HCT116 (cell line): ENCODE data around the gene GLI3. TPM values are rescaled to one million over a fixed set of nuclear protein-coding genes. Genes with fewer than 3 reads are reported as not detected.

Source experiments
- ATAC-seq: fragments of 200-7000 bp; cut with Tn5 transposase; 2 replicates; pipeline ENCODE4 v1.9.1; 2020; ENCODE audit warnings: mild to moderate bottlenecking, moderate library complexity
- BruUV-seq: library from RNA; stranded (reverse); fragments of 400-500 nt; replicated peaks from 2 replicates; lab custom pipeline; 2021; lab: Mats Ljungman, UMichigan
- CTCF ChIA-PET: fragments of 300-600 bp; sonication (Branson Sonifier 250); formaldehyde crosslinking; loops from one replicate; lab custom pipeline; 2021; ENCODE audit warnings: antibody characterized with exemption; lab: Charles Lee
- POLR2A ChIA-PET: fragments of 300-600, 350-600 bp; sonication (Branson Sonifier 250); formaldehyde crosslinking; loops from one replicate; lab custom pipeline; 2021; ENCODE audit warnings: antibody characterized with exemption; lab: Charles Lee
- RAD21 ChIA-PET, 2 experiments: fragments of 300-600 bp; sonication (Branson Sonifier 250); formaldehyde crosslinking; loops; one replicate each; lab custom pipeline; 2023; ENCODE audit warnings: low total read pairs in 2 of 2; ENCODE audit not compliant: uncharacterized antibody in 2 of 2, unreplicated experiment in 2 of 2, low non-redundant PET in 1 of 2; lab: Charles Lee
- DNase-seq: peaks from one replicate; pipeline ENCODE4 v3.0.0-alpha.2; 2010; ENCODE audit warnings: low read depth, low spot score
- H2AFZ ChIP-seq: fragments of 200-600 bp; shearing (Covaris generic), sonication (generic); 2 replicates; pipeline ENCODE4 v1.6.1; 2017; ENCODE audit warnings: low read depth, mixed run types, mixed read lengths, antibody characterized with exemption, low read length; ENCODE audit not compliant: poor library complexity, severe bottlenecking
- H3K27ac ChIP-seq: 2 replicates; pipeline ENCODE4 v1.5.1; 2012; ENCODE audit warnings: low read depth, low read length
- H3K27me3 ChIP-seq: fragments of 200-600 bp; sonication (generic); 2 replicates; pipeline ENCODE4 v1.6.1; 2016; ENCODE audit warnings: mixed run types, low read length, mixed read lengths; ENCODE audit not compliant: insufficient read depth
- H3K36me3 ChIP-seq, 2 experiments: fragments of 200-500 bp in 1 of 2; fragments of 200-600 bp in 1 of 2; sonication (Bioruptor generic) in 1 of 2; sonication (generic) in 1 of 2; 2 replicates each; pipeline versions ENCODE4 v1.5.1 to v1.6.1; 2014 to 2016; ENCODE audit warnings: low read length in 2 of 2, inconsistent platforms in 1 of 2, mixed read lengths in 1 of 2, mixed run types in 1 of 2; ENCODE audit not compliant: insufficient read depth in 2 of 2, control insufficient read depth in 1 of 2
- H3K4me1 ChIP-seq, 2 experiments: fragments of 200-600 bp in 1 of 2; sonication (generic) in 1 of 2; 2 replicates each; pipeline versions ENCODE4 v1.5.1 to v1.6.1; 2012 to 2017; ENCODE audit warnings: low read length in 2 of 2, inconsistent platforms in 1 of 2, mild to moderate bottlenecking in 1 of 2, mixed read lengths in 1 of 2, mixed run types in 1 of 2, moderate library complexity in 1 of 2; ENCODE audit not compliant: insufficient read depth in 2 of 2, control insufficient read depth in 1 of 2
- H3K4me2 ChIP-seq: fragments of 200-600 bp; sonication (generic); 2 replicates; pipeline ENCODE4 v1.6.1; 2017; ENCODE audit warnings: mixed run types, low read length, mixed read lengths
- H3K4me3 ChIP-seq, 2 experiments: fragments of 200-600 bp in 1 of 2; sonication (generic) in 1 of 2; replicated peaks in 1 of 2; 2 replicates each; pipeline ENCODE4 v1.5.1; 2011 to 2016; ENCODE audit warnings: low read length in 2 of 2, control low read depth in 1 of 2, low read depth in 1 of 2, mild to moderate bottlenecking in 1 of 2, mixed read lengths in 1 of 2, mixed run types in 1 of 2
- H3K79me2 ChIP-seq: fragments of 200-600 bp; sonication (generic); 2 replicates; pipeline ENCODE4 v1.6.1; 2017; ENCODE audit warnings: mild to moderate bottlenecking, mixed run types, low read length, moderate library complexity, mixed read lengths; ENCODE audit not compliant: insufficient read depth
- H3K9ac ChIP-seq: fragments of 200-600 bp; sonication (generic); 2 replicates; pipeline ENCODE4 v1.6.1; 2016; ENCODE audit warnings: low read length, mixed read lengths
- H3K9me2 ChIP-seq: fragments of 200-600 bp; sonication (generic), shearing (Covaris generic); 2 replicates; pipeline ENCODE4 v1.6.1; 2017; ENCODE audit warnings: mixed run types, mild to moderate bottlenecking, moderate library complexity; ENCODE audit not compliant: insufficient read depth
- H3K9me3 ChIP-seq, 2 experiments: fragments of 200-500 bp in 1 of 2; fragments of 200-600 bp in 1 of 2; sonication (Bioruptor generic) in 1 of 2; sonication (generic) in 1 of 2; 2 replicates each; pipeline ENCODE4 v1.6.1; 2014 to 2017; ENCODE audit warnings: low read length in 2 of 2, mixed read lengths in 2 of 2, inconsistent platforms in 1 of 2, low read depth in 1 of 2, mild to moderate bottlenecking in 1 of 2, mixed run types in 1 of 2, moderate library complexity in 1 of 2; ENCODE audit not compliant: control insufficient read depth in 1 of 2, insufficient read depth in 1 of 2
- H4K20me1 ChIP-seq: fragments of 200-600 bp; sonication (generic), shearing (Covaris generic); 2 replicates; pipeline ENCODE4 v1.6.1; 2017; ENCODE audit warnings: mixed run types, mild to moderate bottlenecking, moderate library complexity; ENCODE audit not compliant: insufficient read depth
- CBX3 ChIP-seq: IDR thresholded peaks from 2 replicates; pipeline ENCODE4 v1.6.1; 2012; ENCODE audit warnings: low read depth
- CEBPB ChIP-seq: IDR thresholded peaks from 2 replicates; pipeline ENCODE4 v1.6.1; 2012; ENCODE audit warnings: low read depth
- EGR1 ChIP-seq: IDR thresholded peaks from 2 replicates; pipeline ENCODE4 v1.6.1; 2012; ENCODE audit warnings: low read depth
- EZH2 ChIP-seq: fragments of 200-600 bp; sonication (generic); IDR thresholded peaks from 2 replicates; pipeline ENCODE4 v1.6.1; 2017; ENCODE audit warnings: antibody characterized with exemption, mixed run types
- EZH2phosphoT487 ChIP-seq: fragments of 200-600 bp; IDR thresholded peaks from 2 replicates; pipeline ENCODE4 v1.6.1; 2018; ENCODE audit warnings: antibody characterized with exemption, borderline replicate concordance
- JUND ChIP-seq: IDR thresholded peaks from 2 replicates; pipeline ENCODE4 v1.6.1; 2012
- MAX ChIP-seq: IDR thresholded peaks from 2 replicates; pipeline ENCODE4 v1.6.1; 2012
- POLR2AphosphoS5 ChIP-seq: IDR thresholded peaks from 2 replicates; pipeline ENCODE4 v1.6.1; 2011; ENCODE audit warnings: mild to moderate bottlenecking, low read depth, low read length, moderate library complexity
- SIN3A ChIP-seq: IDR thresholded peaks from 2 replicates; pipeline ENCODE4 v1.6.1; 2012; ENCODE audit warnings: low read depth
- SP1 ChIP-seq: IDR thresholded peaks from 2 replicates; pipeline ENCODE4 v1.6.1; 2012; ENCODE audit warnings: low read depth
- SRF ChIP-seq: IDR thresholded peaks from 2 replicates; pipeline ENCODE4 v1.6.1; 2012; ENCODE audit warnings: low read depth
- YY1 ChIP-seq: IDR thresholded peaks from 2 replicates; pipeline ENCODE4 v1.6.1; 2011; ENCODE audit warnings: low read length, low read depth, moderate library complexity, mild to moderate bottlenecking; ENCODE audit not compliant: insufficient replicate concordance; ENCODE audit errors: extremely low read depth
- ZFX ChIP-seq: fragments of 450-650 bp; IDR thresholded peaks from 2 replicates; pipeline ENCODE4 v1.6.1; 2017
- ZNF274 ChIP-seq: fragments of 200-500 bp; sonication (Bioruptor generic); IDR thresholded peaks from 2 replicates; pipeline ENCODE4 v1.6.1; 2014; ENCODE audit warnings: mild to moderate bottlenecking, low read depth, low read length, inconsistent platforms
- intact Hi-C: fragments of 100-400 bp; cut with micrococcal nuclease; formaldehyde crosslinking; loops from 2 replicates; pipeline ENCODE4 v1.10.0; 2022
- total RNA-seq: library from RNA; stranded (reverse); gene quantifications from one replicate; pipeline ENCODE4 v1.2.1, GENCODE V29; 2021; ENCODE audit not compliant: unreplicated experiment
- TF ChIP-seq, protein P1 (sequence below): IDR thresholded peaks from 2 replicates; pipeline ENCODE4 v1.6.1; 2011; ENCODE audit warnings: mild to moderate bottlenecking, low read length, moderate library complexity; ENCODE audit not compliant: insufficient replicate concordance; ENCODE audit errors: extremely low read depth
- TF ChIP-seq, protein P2 (sequence below), 3 experiments: fragments of 200-600 bp in 1 of 3; sonication (generic) in 1 of 3; IDR thresholded peaks in 2 of 3; conservative IDR thresholded peaks in 1 of 3; 2 replicates each; pipeline ENCODE4 v1.5.1; 2012 to 2017; ENCODE audit warnings: low read depth in 2 of 3, low read length in 2 of 3, antibody characterized with exemption in 1 of 3, borderline replicate concordance in 1 of 3, control low read depth in 1 of 3, mild to moderate bottlenecking in 1 of 3, mixed read lengths in 1 of 3, mixed run types in 1 of 3, moderate library complexity in 1 of 3; ENCODE audit not compliant: insufficient read depth in 1 of 3

GLI3 gene
- total RNA-seq, 1 experiment from 2014 or later, result 0.07 TPM

GRCh38 chr7:42096268-42096667 is 140.7 kb downstream of the GLI3 start:
- Histone ChIP-seq H3K9ac (no peak overlapping the region), H4K20me1 (no peaks in the 10 kb centered on the region), H2AFZ (no peak overlapping the region), H3K27me3 (no peaks in the 10 kb centered on the region), H3K27ac (no peak overlapping the region), H3K4me1 (no peaks in the 10 kb centered on the region), H3K4me3 (no peak overlapping the region), H3K9me3 (no peaks in the 10 kb centered on the region), H3K4me2 (no peak overlapping the region), H3K79me2 (no peaks in the 10 kb centered on the region), H3K9me2 (no peaks in the 10 kb centered on the region), H3K36me3 (no peaks in the 10 kb centered on the region)
- POLR2A ChIA-PET, result no interaction called here
- TF ChIP-seq EZH2phosphoT487 (no peak), EZH2 (no peak), ZNF274 (no peak), SRF (no peak), YY1 (no peak), POLR2AphosphoS5 (no peak), SP1 (no peak), CBX3 (no peak), ZFX (no peak), MAX (no peak), JUND (no peak), EGR1 (no peak), CEBPB (no peak), SIN3A (no peak)
- TF ChIP-seq, protein P1, sequence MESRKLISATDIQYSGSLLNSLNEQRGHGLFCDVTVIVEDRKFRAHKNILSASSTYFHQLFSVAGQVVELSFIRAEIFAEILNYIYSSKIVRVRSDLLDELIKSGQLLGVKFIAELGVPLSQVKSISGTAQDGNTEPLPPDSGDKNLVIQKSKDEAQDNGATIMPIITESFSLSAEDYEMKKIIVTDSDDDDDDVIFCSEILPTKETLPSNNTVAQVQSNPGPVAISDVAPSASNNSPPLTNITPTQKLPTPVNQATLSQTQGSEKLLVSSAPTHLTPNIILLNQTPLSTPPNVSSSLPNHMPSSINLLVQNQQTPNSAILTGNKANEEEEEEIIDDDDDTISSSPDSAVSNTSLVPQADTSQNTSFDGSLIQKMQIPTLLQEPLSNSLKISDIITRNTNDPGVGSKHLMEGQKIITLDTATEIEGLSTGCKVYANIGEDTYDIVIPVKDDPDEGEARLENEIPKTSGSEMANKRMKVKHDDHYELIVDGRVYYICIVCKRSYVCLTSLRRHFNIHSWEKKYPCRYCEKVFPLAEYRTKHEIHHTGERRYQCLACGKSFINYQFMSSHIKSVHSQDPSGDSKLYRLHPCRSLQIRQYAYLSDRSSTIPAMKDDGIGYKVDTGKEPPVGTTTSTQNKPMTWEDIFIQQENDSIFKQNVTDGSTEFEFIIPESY, result no peak
- TF ChIP-seq, protein P2, sequence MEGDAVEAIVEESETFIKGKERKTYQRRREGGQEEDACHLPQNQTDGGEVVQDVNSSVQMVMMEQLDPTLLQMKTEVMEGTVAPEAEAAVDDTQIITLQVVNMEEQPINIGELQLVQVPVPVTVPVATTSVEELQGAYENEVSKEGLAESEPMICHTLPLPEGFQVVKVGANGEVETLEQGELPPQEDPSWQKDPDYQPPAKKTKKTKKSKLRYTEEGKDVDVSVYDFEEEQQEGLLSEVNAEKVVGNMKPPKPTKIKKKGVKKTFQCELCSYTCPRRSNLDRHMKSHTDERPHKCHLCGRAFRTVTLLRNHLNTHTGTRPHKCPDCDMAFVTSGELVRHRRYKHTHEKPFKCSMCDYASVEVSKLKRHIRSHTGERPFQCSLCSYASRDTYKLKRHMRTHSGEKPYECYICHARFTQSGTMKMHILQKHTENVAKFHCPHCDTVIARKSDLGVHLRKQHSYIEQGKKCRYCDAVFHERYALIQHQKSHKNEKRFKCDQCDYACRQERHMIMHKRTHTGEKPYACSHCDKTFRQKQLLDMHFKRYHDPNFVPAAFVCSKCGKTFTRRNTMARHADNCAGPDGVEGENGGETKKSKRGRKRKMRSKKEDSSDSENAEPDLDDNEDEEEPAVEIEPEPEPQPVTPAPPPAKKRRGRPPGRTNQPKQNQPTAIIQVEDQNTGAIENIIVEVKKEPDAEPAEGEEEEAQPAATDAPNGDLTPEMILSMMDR (IDR thresholded peaks at IDR 0.05 in 2 of 3, conservative IDR thresholded peaks at IDR 0.05 in 1 of 3; ENCODE audit: borderline replicate concordance in 1 of 3, insufficient read depth in 1 of 3, low read depth in 2 of 3, low read length in 2 of 3), result no peak
- BruUV-seq, result no TSS peak
- intact Hi-C loops, result no loop called here
- DNase-seq (no peak), ATAC-seq (no peak)
- CTCF ChIA-PET, result no interaction called here
- RAD21 ChIA-PET, result no interaction called here
